ENCODE results near the gene MALAT1. TPM values are rescaled to one million over a fixed set of nuclear protein-coding genes. Genes with fewer than 3 reads are reported as not detected.

Gene MALAT1
- total and polyA plus RNA-seq, 2 of the 8 experiments (the other 6 are each of a cell fraction or from before 2014, with no cell fraction given): 115 to 984 TPM

GRCh38 chr11:65542738-65543390 is 44.0 kb downstream of the MALAT1 start:
- TF ChIP-seq JUN (IDR thresholded peaks at IDR 0.05; ENCODE audit: low read depth, low read length) (no peak), RAD21 (IDR thresholded peaks at IDR 0.05 in 1 of 2, conservative IDR thresholded peaks at IDR 0.05 in 1 of 2; ENCODE audit: low read depth in 2 of 2, low read length in 2 of 2) (no peak), USF2 (IDR thresholded peaks at IDR 0.05; ENCODE audit: low read length) (no peak), CREB1 (IDR thresholded peaks at IDR 0.05) (no peak)
- H2BK12ac ChIP-seq (ENCODE audit: low read depth, low read length): no peak overlapping the region
- H3K4ac ChIP-seq (replicated peaks; ENCODE audit: insufficient read length, low read depth, low read length): no peak overlapping the region
- H3K23me2 ChIP-seq (ENCODE audit: low read depth, low read length): peaks cover 22% of the 10 kb centered on the region
- no peaks in the 10 kb centered on the region for H3K9me3 ChIP-seq (ENCODE audit: insufficient read depth in 2 of 2, low read depth in 1 of 2, low read length in 1 of 2)
- H3K27me3 ChIP-seq (replicated peaks in 1 of 4; ENCODE audit: control insufficient read depth in 3 of 4, extremely low read depth in 1 of 4, insufficient read depth in 3 of 4, low read length in 3 of 4): peaks cover 4 to 55% (median 38%) of the 10 kb centered on the region in 4 experiments
- no peak overlapping the region for H3K9ac ChIP-seq (replicated peaks in 1 of 4; ENCODE audit: extremely low read depth in 1 of 4, low read depth in 3 of 4, low read length in 3 of 4)
- H2BK20ac ChIP-seq (ENCODE audit: low read length): no peak overlapping the region
- no peaks in the 10 kb centered on the region for H3K79me1 ChIP-seq (ENCODE audit: low read depth, low read length)
- H3K36me3 ChIP-seq (ENCODE audit: control insufficient read depth in 2 of 4, insufficient read depth in 4 of 4, low read length in 3 of 4): peaks cover 0 to 4% (median 0%) of the 10 kb centered on the region in 4 experiments; a peak in 1 of 8 replicates
- WGBS, 2 experiments (ENCODE audit: extremely low coverage in 1 of 2, insufficient coverage in 1 of 2, insufficient read length in 1 of 2, insufficient replicate concordance in 2 of 2, low coverage in 1 of 2, low lambda C conversion rate in 2 of 2, missing lambda C conversion rate in 1 of 2): 89% methylated on average over 3 of the region's 3 CpGs; no CpG with 5 or more reads in 1 of the 2 experiments
- no peak overlapping the region for H4K91ac ChIP-seq (replicated peaks; ENCODE audit: insufficient read length, low read length)
- H4K20me1 ChIP-seq (replicated peaks in 1 of 2; ENCODE audit: control insufficient read depth in 1 of 2, insufficient read depth in 2 of 2, low read length in 2 of 2): peaks cover 3 to 12% of the 10 kb centered on the region in 2 experiments
- no peak overlapping the region for H3K27ac ChIP-seq (ENCODE audit: low read depth, low read length)
- no peak overlapping the region for H3K4me2 ChIP-seq (ENCODE audit: insufficient read depth in 1 of 2, low read depth in 2 of 2, low read length in 2 of 2)
- no peak overlapping the region for H3K4me3 ChIP-seq (ENCODE audit: extremely low read depth in 1 of 4, insufficient read depth in 2 of 4, low read depth in 3 of 4, low read length in 4 of 4)
- no peak overlapping the region for H2AK5ac ChIP-seq (ENCODE audit: low read depth, low read length)
- FAIRE-seq: no peak
- H4K5ac ChIP-seq (ENCODE audit: insufficient read length, low read depth, low read length): no peak overlapping the region
- H4K8ac ChIP-seq (ENCODE audit: extremely low read depth, insufficient read depth, low read length): no peak overlapping the region
- ChIA-PET CTCF (ENCODE audit: partially characterized antibody) (interaction anchor here (1.0 to 10.5 kb wide), 6 partner anchors 11 to 445 kb away, joined by 3 to 284 read pairs (median 44); partner anchors contain the start of genes FAM89B, LTBP3 and ZNRD2), POLR2A (ENCODE audit: partially characterized antibody) (interaction anchor here (1.0 to 1.6 kb wide), 3 partner anchors 12 to 29 kb away, joined by 3 to 5 read pairs (median 4); no protein-coding TSS in a partner anchor)
- no peak overlapping the region for H2AFZ ChIP-seq (ENCODE audit: low read length)
- H3K14ac ChIP-seq (ENCODE audit: insufficient read length): no peak overlapping the region
- no peak overlapping the region for H3K23ac ChIP-seq (ENCODE audit: insufficient read length)
- no peak overlapping the region for H2BK15ac ChIP-seq (ENCODE audit: low read length)
- no peaks in the 10 kb centered on the region for H3K79me2 ChIP-seq (ENCODE audit: control insufficient read depth in 1 of 2, insufficient read depth in 2 of 2, low read length in 2 of 2)
- H3K56ac ChIP-seq (replicated peaks; ENCODE audit: insufficient read length, low read depth, low read length): no peak overlapping the region
- H2BK120ac ChIP-seq (replicated peaks; ENCODE audit: low read depth, low read length): no peak overlapping the region
- no peak for DNase-seq (ENCODE audit: low read depth in 1 of 2, low spot score in 2 of 2)
- H2BK5ac ChIP-seq (ENCODE audit: low read depth, low read length): no peak overlapping the region
- peaks cover 0 to 13% (median 4%) of the 10 kb centered on the region in 4 experiments; a peak in 5 of 7 replicates for H3K4me1 ChIP-seq (replicated peaks in 1 of 4; ENCODE audit: control insufficient read depth in 3 of 4, insufficient read depth in 4 of 4, low read length in 3 of 4)
- H3K18ac ChIP-seq (ENCODE audit: extremely low read depth, low read length): no peak overlapping the region
